Measurements from ENCODE around the gene AOAH.
A peak's percentile ranks its signal among the peaks of the same experiment; 100 is the strongest.
"Not testable (repeated sequence)": the region's sequence is repeated elsewhere in the genome, so short reads cannot be mapped to it uniquely, and the experiment has no call there.

Gene AOAH

DNA sequence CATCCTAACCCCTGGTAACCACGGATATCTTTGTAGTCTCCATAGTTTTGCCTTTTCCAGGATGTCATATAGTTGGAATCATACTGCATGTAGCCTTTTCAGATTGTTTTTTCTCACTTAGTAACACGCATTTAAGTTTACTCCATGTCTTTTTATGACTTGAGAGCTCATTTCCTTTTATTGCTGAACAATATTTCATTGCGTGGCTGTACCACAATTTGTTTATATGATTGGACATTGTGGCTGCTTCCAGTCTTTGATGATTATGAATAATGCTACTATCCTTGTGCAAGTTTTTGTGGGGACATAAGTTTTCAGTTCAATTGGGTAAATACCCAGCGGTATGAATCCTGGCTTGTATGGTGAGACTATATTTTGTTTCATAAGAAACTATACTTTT lies 60.8 kb downstream of the AOAH start:
- DNase-seq (ENCODE audit: low spot score in 2 of 2) (no peak), ATAC-seq (no peak)
- Mint-ChIP-seq H3K4me1 (peaks cover 39% of the 10 kb centered on the region), H3K9me3 (no peaks in the 10 kb centered on the region), H3K27ac (no peak overlapping the region), H3K4me3 (no peak overlapping the region), H3K36me3 (peaks cover 42% of the 10 kb centered on the region)

DNA sequence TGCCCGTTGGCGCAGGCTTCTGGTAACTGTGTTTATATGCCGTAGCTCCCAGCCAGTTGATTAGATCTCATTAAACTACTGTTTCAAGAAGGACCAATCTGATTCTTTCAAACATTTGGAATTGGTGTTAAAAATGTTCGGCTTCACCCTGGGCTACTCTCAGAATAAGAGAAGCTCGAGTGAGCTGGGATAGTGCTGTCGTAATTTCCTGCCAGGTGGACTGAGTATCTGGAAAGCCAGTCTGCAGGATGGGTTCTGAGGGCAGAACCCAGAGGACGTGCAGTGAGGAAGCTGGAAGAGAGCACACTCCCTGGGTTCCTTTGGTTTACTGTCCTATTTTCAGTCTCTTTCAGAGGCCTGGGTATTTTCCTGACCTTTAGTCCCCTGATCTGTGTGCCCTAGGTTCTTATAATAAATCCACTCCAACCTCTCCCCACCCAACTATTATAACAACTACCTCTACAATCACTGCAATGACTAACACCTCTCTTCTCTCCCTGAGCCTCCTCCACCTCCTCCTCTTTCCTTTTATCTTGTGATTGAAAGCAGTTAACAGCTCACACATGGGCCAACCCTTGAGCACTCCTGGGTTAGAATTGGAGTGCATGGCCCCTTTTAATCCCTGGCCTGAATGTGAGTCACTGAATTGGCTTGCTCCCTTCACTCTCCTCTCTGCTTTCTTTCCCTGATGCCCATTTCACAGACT lies 63.0 kb downstream of the AOAH start:
- H3K4me1 Mint-ChIP-seq = peaks cover 46% of the 10 kb centered on the region
- H3K36me3 Mint-ChIP-seq = peaks cover 51% of the 10 kb centered on the region
- DNase-seq (ENCODE audit: low spot score in 2 of 2) (no peak), ATAC-seq (peak; percentile 43)
- H3K9me3 Mint-ChIP-seq = no peaks in the 10 kb centered on the region
- H3K27ac Mint-ChIP-seq = peak overlapping the region; percentile 41
- H3K4me3 Mint-ChIP-seq = no peak overlapping the region

DNA sequence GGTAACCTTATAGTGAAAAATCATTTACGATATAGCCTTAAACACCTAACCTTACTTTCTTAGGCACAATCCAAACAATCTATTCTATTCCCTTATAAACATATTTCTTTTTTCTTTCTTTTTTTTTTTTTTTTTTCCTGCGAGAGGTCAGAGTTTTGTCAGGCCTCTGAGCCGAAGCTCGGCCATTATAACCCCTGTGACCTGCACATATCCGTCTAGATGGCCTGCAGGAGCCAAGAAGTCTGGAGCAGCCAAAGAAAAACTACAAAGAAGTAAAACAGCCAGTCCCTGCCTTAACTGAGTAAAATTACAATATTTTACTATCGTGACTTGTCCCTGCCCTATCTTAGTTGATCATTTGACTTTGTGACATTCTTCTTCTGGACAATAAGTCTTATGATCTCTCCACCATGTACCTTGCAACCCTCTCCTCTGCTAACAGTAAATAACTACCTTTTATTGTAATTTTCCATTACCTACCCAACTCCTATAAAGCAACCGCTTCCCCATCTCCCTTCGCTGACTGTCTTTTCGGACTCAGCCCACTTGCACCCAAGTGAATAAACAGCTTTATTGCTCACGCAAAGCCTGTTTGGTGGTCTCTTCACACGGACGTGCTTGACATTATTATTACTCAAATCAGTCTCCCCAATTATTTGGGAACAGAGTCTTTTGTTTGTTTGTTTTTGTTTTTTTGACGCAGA lies 64.5 kb downstream of the AOAH start:
- Mint-ChIP-seq H3K4me1 (peaks cover 61% of the 10 kb centered on the region), H3K36me3 (peaks cover 48% of the 10 kb centered on the region), H3K4me3 (no peak overlapping the region), H3K27ac (peak overlapping the region; percentile 55), H3K9me3 (no peaks in the 10 kb centered on the region)
- DNase-seq (ENCODE audit: low spot score in 2 of 2) (no peak), ATAC-seq (no peak)

DNA sequence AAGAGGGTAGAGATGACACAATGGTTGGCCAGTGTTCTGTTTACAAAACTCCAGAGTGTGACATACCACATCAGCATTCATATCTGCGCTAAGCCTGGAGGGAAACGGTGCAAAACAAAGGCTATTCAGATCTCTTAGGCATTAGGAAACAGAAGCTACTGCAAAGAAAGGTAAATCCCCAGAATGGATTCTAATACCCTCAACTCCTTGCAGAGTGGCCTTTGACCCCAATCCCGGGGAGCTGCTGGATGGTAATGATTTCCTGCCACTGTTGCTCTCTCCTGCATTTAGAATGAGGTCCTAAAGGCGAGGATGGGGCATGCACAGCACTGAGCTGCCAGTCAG lies 65.2 kb downstream of the AOAH start:
- H3K4me3 Mint-ChIP-seq = no peak overlapping the region
- H3K4me1 Mint-ChIP-seq = peaks cover 67% of the 10 kb centered on the region
- H3K36me3 Mint-ChIP-seq = peaks cover 49% of the 10 kb centered on the region
- no peaks in the 10 kb centered on the region for H3K9me3 Mint-ChIP-seq
- H3K27ac Mint-ChIP-seq = peak overlapping the region; percentile 77
- DNase-seq (ENCODE audit: low spot score in 2 of 2) = no peak
- no peak for ATAC-seq

DNA sequence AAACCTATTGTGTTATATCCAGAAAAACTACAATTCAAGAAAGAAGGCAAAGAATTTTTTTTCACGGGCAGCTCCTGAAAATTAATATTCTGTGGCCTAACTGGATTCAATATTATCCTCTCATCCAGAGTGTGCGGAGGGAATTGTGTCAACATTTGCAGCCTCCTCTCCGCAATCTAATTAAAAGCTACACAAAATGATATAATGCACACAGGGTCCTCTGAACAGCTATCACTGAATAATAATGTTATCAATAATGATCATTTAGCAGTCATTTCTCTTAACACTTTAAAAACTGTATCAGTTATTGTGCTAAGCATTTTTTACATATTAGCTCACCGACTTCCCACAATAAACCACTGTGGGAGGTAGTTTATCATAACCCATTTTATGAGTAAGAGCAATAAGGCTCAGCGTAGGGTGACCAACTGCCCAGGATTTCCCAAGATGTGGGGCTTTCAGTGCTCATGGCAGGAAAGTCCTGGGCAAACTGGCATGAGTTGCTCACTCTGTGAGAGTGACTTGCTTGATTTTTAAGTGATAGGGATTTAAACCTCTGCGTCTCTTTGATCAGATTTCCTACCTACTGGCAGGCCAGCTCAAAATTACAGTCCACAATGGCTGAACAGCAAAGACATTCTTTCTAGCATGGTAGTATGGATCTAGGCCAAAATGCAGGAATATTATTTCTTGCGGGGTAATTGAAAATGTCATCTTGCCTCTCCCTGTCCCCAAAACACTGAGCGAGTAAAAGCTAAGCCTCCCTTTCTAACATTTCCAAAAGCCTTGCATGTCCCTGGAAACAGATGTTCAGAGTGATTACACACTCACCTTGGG lies 65.7 kb downstream of the AOAH start:
- H3K4me1 Mint-ChIP-seq = peaks cover 68% of the 10 kb centered on the region
- DNase-seq (ENCODE audit: low spot score in 2 of 2) (no peak), ATAC-seq (peak; percentile 87)
- H3K9me3 Mint-ChIP-seq = no peaks in the 10 kb centered on the region
- peak overlapping the region; percentile 77 for H3K27ac Mint-ChIP-seq
- H3K4me3 Mint-ChIP-seq = no peak overlapping the region
- peaks cover 52% of the 10 kb centered on the region for H3K36me3 Mint-ChIP-seq

DNA sequence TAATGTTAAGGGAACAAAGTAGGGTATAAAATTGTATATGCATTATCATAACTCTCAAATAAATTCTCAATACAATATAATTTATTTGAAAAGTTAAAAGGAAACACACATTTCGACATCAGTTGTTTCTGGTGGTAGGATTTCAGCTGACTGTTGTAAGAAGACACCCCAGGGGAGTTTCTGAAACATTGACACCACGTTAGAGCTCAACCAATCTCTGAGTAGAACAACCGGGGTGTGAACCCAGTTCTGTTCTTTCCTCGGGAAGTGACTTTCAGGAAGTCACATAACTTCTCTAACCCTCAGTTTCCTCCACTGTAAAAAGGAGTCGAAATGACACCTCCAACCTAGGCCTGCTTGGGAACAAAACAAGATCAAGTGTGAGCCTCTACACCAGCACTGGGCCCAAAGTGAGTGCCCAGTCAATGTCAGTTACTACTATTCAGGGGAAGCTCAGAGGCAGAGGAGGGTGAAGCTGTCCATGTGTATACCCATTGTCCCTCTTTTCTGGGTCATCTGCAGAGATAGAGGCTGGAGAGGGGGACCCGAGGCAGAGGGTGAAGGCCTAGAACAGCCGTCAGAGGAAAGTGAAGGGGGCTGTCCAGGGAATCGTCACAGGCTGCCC lies 67.1 kb downstream of the AOAH start:
- peak; percentile 43 for ATAC-seq

DNA sequence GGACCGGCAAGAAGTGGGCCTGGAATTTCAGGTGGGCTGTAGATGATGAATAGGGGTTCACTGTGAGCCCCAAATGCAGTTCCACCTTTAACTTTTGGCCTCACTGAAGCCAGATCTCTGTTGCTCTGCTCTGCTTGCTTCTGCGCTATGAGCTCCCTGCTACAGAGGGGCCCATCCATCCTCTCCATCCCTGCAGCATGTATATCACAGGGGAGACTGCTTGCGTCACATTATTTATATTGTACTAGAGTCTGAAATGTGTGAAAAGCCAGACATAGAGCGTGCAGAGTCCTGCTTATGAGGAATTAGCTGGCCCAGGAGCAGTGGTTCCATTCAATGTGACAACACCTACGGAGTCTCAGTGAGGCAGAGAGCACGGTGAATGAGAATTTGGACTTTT lies 69.9 kb downstream of the AOAH start:
- Mint-ChIP-seq H3K27ac (peak overlapping the region; percentile 29), H3K9me3 (no peaks in the 10 kb centered on the region), H3K4me3 (no peak overlapping the region), H3K4me1 (peaks cover 80% of the 10 kb centered on the region), H3K36me3 (peaks cover 76% of the 10 kb centered on the region)
- ATAC-seq (no peak), DNase-seq (ENCODE audit: low spot score in 2 of 2) (peak in 1 of 2 donors; percentile 35)

More for the DNA sequence above, 67.1 kb downstream of the AOAH start:
- peaks cover 66% of the 10 kb centered on the region for H3K36me3 Mint-ChIP-seq
- no peaks in the 10 kb centered on the region for H3K9me3 Mint-ChIP-seq
- DNase-seq (ENCODE audit: low spot score in 2 of 2) = no peak
- H3K27ac Mint-ChIP-seq = peak overlapping the region; percentile 77
- H3K4me3 Mint-ChIP-seq = peak overlapping the region; percentile 28
- H3K4me1 Mint-ChIP-seq = peaks cover 68% of the 10 kb centered on the region

DNA sequence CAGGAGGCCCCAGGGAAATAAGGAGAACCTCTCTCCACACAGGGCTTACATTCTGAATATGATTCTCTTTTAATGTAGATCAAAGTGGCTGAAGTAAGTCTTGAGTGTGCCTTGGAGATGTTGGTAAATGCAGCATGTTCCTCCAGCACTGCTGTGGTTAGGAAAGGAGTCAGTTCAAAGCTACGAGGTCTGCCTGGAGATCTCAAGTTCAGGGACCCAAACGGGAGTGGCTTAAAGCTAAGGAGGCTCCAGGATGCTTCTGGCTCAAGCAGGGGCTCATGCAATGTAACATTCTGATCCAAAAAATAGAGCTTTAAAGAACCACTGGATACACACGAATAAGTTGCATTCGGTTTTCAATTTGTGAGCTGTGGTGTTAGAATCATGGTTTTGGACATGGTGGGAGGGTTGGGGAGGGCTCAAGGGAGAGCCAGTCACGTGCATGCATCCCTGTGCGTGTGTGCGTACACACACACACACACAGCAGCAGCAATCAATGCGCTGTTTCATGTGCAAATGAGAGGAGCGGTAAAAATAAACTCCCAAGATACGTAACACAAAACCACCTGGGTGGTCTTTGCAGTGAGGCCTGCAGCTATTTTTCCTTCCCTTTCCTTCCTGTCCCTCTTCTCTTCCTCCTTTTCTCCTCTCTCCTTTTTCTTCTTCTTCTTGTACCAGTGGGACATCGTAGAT lies 70.5 kb downstream of the AOAH start:
- Mint-ChIP-seq H3K4me3 (no peak overlapping the region), H3K27ac (peak overlapping the region; percentile 35), H3K9me3 (no peaks in the 10 kb centered on the region), H3K4me1 (peaks cover 75% of the 10 kb centered on the region), H3K36me3 (peaks cover 70% of the 10 kb centered on the region)
- ATAC-seq = no peak
- DNase-seq (ENCODE audit: low spot score in 2 of 2) = peak in 1 of 2 donors; percentile 36

DNA sequence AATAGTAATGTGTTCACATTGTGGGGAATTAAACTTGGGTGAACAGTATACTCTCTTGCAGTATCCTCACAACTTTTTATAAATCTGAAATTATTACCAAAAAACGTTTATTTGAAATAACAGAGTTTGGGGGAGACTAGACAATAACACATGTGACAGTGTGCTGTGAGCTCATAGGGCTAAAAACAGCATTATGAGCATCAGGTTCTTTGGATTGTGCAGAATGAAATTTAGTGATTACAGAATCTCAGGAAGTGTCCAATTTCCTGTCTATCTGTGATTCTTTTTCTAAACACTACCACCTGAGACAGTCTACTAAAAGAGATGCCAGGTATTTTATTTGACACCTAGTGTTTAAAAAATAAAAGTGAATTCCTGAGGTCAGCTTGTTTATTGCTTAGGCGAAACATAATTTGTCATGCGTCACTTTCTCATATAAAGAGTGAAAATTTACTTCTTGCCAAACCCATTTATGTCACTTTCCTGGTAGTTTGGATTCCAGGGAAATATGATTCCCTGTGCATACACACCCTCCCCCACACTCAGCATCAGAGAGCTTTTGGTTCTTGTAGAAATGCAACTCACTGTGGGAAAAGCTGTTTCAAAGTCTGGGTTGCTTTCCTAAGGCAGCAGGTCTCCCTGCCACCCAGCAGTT lies 71.2 kb downstream of the AOAH start:
- DNase-seq (ENCODE audit: low spot score in 2 of 2) (no peak), ATAC-seq (no peak)
- Mint-ChIP-seq H3K36me3 (peaks cover 68% of the 10 kb centered on the region), H3K27ac (peak overlapping the region; percentile 35), H3K4me1 (peaks cover 71% of the 10 kb centered on the region), H3K4me3 (no peak overlapping the region), H3K9me3 (no peaks in the 10 kb centered on the region)

DNA sequence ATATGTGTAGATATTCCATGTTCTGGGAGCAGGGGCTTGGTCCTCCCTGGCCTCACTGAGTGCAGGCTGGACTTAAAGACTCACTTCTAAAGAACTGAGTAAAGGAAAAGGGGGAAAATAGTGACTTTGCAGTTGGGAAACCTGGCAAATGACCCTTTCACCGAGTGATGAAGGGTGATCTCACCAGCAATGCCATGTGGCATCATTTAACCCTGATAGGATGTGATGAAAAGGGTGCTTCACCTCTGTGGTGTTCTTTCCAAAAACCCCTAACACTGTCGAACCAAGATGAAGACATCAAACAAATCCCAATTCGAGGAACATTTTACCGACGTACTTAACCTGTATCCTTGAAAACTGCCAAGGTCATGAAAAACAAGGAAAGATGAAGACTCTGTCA lies 71.9 kb downstream of the AOAH start:
- DNase-seq (ENCODE audit: low spot score in 2 of 2) = no peak
- H3K36me3 Mint-ChIP-seq = peaks cover 63% of the 10 kb centered on the region
- peak overlapping the region; percentile 35 for H3K27ac Mint-ChIP-seq
- peaks cover 68% of the 10 kb centered on the region for H3K4me1 Mint-ChIP-seq
- no peak for ATAC-seq
- no peaks in the 10 kb centered on the region for H3K9me3 Mint-ChIP-seq
- H3K4me3 Mint-ChIP-seq = no peak overlapping the region

DNA sequence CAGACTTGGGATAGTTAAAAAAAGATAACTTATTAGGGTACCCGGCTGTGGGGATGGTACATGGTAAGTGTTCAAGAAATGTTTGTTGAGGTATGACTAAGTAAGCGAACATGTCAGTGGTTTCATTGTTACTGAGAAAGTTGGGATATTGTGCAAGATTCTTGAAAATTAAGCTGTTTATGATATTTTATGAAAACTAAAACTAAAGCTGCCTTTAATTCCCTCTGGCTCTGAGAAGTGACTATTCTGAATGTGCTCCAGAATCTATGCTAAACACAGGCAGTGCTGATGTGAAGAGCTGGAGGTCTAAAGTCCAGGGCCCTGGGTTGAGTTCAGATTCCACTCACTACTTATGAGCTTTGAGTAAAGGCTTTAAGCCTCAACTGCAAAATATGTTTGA lies 72.9 kb downstream of the AOAH start:
- no peak overlapping the region for H3K4me3 Mint-ChIP-seq
- no peaks in the 10 kb centered on the region for H3K9me3 Mint-ChIP-seq
- peaks cover 60% of the 10 kb centered on the region for H3K4me1 Mint-ChIP-seq
- ATAC-seq (peak; percentile 42), DNase-seq (ENCODE audit: low spot score in 2 of 2) (no peak)
- H3K27ac Mint-ChIP-seq = peak overlapping the region; percentile 79
- peaks cover 55% of the 10 kb centered on the region for H3K36me3 Mint-ChIP-seq

DNA sequence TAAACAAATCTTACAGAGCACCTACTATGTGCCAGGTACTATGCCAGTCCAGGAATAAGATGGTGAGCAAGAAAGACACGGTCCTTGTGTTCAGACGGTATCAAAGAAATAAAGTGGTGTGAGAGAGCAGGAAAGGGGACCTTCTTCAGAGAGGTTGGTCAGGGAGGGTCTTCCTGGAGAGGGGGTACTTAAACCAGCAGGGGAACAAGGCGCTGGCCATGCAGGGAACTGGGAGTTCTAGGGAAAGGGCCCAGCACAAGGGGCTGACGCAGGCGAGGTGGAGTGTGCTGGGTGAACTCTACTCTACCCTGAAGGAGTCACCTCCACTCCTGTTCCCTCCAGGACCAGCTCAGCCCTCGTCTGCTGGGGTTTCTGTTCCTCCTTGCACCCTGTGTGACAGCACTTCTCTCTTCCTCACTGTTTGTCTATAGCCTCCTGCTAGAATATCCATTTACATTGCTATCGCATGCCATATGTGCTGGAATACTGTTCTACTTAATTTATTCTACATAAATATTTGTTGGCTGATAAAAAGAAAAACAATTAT lies 73.5 kb downstream of the AOAH start:
- peaks cover 53% of the 10 kb centered on the region for H3K36me3 Mint-ChIP-seq
- H3K4me3 Mint-ChIP-seq = no peak overlapping the region
- H3K4me1 Mint-ChIP-seq = peaks cover 55% of the 10 kb centered on the region
- H3K9me3 Mint-ChIP-seq = no peaks in the 10 kb centered on the region
- DNase-seq (ENCODE audit: low spot score in 2 of 2) (no peak), ATAC-seq (no peak)
- peak overlapping the region; percentile 79 for H3K27ac Mint-ChIP-seq

DNA sequence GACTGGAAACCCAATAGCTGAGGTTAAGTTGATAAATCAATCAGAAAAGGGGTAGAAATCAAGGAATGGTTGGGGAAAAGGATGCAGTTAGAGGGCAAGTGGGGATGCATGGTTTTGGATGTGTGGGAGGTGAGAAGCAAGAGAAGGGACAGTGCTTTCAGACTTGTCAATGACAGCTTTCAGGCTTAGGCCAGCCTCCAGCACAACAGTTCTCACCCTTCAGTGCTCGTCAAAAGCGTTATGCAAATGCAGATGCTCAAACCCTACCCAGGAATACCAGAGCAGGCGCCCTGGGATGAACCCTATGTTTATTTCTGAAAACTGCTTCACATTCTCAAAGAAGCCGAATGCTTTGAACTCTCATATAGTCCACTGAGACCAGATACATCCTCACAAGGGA lies 74.0 kb downstream of the AOAH start:
- peaks cover 49% of the 10 kb centered on the region for H3K36me3 Mint-ChIP-seq
- peak overlapping the region; percentile 79 for H3K27ac Mint-ChIP-seq
- ATAC-seq (no peak), DNase-seq (ENCODE audit: low spot score in 2 of 2) (no peak)
- no peak overlapping the region for H3K4me3 Mint-ChIP-seq
- H3K4me1 Mint-ChIP-seq = peaks cover 50% of the 10 kb centered on the region
- no peaks in the 10 kb centered on the region for H3K9me3 Mint-ChIP-seq

DNA sequence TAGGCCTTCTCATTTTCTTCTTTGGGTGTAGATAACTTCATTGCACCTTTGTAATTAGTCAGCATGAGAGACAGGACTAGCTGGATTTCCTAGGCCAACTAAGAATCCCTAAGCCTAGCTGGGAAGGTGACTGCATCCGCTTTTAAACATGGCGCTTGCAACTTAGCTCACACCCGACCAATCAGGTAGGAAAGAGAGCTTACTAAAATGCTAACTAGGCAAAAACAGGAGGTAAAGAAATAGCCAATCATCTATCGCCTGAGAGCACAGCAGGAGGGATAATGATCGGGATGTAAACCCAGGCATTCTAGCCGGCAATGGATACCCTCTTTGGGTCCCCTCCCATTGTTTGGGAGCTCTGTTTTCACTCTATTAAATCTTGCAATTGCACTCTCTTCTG lies 75.0 kb downstream of the AOAH start:
- H3K4me3 Mint-ChIP-seq; DNase-seq (ENCODE audit: low spot score in 2 of 2); ATAC-seq; H3K9me3 Mint-ChIP-seq: not testable (repeated sequence)
- Mint-ChIP-seq H3K4me1 (peaks cover 44% of the 10 kb centered on the region), H3K27ac (peak overlapping the region; percentile 79), H3K36me3 (peaks cover 45% of the 10 kb centered on the region)

All from stimulated activated effector memory CD8-positive, alpha-beta T cell treated with anti-CD3 and anti-CD28 coated beads, Interleukin-12 subunit alpha, Interleukin-12 subunit beta, amount 100 ng/mL, for 72 hours (primary cell).